Chondrocyte (in vitro differentiated cells): Measurements from ENCODE around the gene SDF2L1. TPM values are rescaled to one million over a fixed set of nuclear protein-coding genes. Genes with fewer than 3 reads are reported as not detected.

Experiments
- DNase-seq: peaks from one replicate; pipeline ENCODE4 v3.0.0; 2021; ENCODE audit warnings: mixed read lengths, low spot score
- H3K27ac Mint-ChIP-seq: one replicate; pipeline ENCODE4 v1.8.0; 2021; ENCODE audit warnings: mild to moderate bottlenecking, moderate library complexity, mixed read lengths; ENCODE audit not compliant: unreplicated experiment
- H3K27me3 Mint-ChIP-seq: 2 replicates; pipeline ENCODE4 v1.8.0; 2021; ENCODE audit warnings: low read depth, mixed read lengths
- H3K36me3 Mint-ChIP-seq: 2 replicates; pipeline ENCODE4 v1.8.0; 2021; ENCODE audit warnings: low read depth, mixed read lengths
- H3K4me1 Mint-ChIP-seq: 2 replicates; pipeline ENCODE4 v1.8.0; 2021; ENCODE audit warnings: low read depth, mild to moderate bottlenecking, mixed read lengths
- H3K4me3 Mint-ChIP-seq: one replicate; pipeline ENCODE4 v1.8.0; 2021; ENCODE audit warnings: mild to moderate bottlenecking, moderate library complexity, mixed read lengths; ENCODE audit not compliant: unreplicated experiment
- H3K9me3 Mint-ChIP-seq: 2 replicates; pipeline ENCODE4 v1.8.0; 2021; ENCODE audit warnings: low read depth, mixed read lengths
- CTCF ChIP-seq: fragments of 200-600 bp; sonication (generic); IDR thresholded peaks from 2 replicates; pipeline ENCODE4 v1.5.0; 2021; ENCODE audit warnings: antibody characterized with exemption, mild to moderate bottlenecking, moderate library complexity
- total RNA-seq: library from RNA; stranded (reverse); gene quantifications from 3 replicates; pipeline ENCODE4 v1.2.1, GENCODE V29; 2021

The SDF2L1 gene
- total RNA-seq, 1 donor from 2014 or later: 26.0 TPM

- Mint-ChIP-seq H3K9me3 (no peaks in the 10 kb centered on the region), H3K4me3 (no peak overlapping the region), H3K4me1 (peaks cover 65% of the 10 kb centered on the region), H3K27ac (no peak overlapping the region), H3K27me3 (no peaks in the 10 kb centered on the region), H3K36me3 (peaks cover 2% of the 10 kb centered on the region)
- no peak for DNase-seq
- no peak for TF ChIP-seq CTCF
These were observed 18.5 kb upstream of the SDF2L1 start for GRCh38 chr22:21623648-21623970.

GRCh38 chr22:21624120-21624879 lies 17.8 kb upstream of the SDF2L1 start:
- Mint-ChIP-seq H3K4me3 (no peak overlapping the region), H3K9me3 (no peaks in the 10 kb centered on the region), H3K27ac (peak overlapping the region; percentile 45), H3K4me1 (peaks cover 64% of the 10 kb centered on the region), H3K27me3 (no peaks in the 10 kb centered on the region), H3K36me3 (peaks cover 2% of the 10 kb centered on the region)
- TF ChIP-seq CTCF: peak; percentile 76
- DNase-seq: no peak

GRCh38 chr22:21624880-21625791 lies 17.0 kb upstream of the SDF2L1 start:
- H3K4me3 Mint-ChIP-seq: no peak overlapping the region
- H3K27ac Mint-ChIP-seq: no peak overlapping the region
- no peak for TF ChIP-seq CTCF
- H3K9me3 Mint-ChIP-seq: no peaks in the 10 kb centered on the region
- H3K27me3 Mint-ChIP-seq: no peaks in the 10 kb centered on the region
- H3K4me1 Mint-ChIP-seq: peaks cover 57% of the 10 kb centered on the region
- peaks cover 2% of the 10 kb centered on the region for H3K36me3 Mint-ChIP-seq
- no peak for DNase-seq

GRCh38 chr22:21626073-21626734 lies 15.9 kb upstream of the SDF2L1 start:
- TF ChIP-seq CTCF: no peak
- DNase-seq: no peak
- no peaks in the 10 kb centered on the region for H3K9me3 Mint-ChIP-seq
- H3K27me3 Mint-ChIP-seq: no peaks in the 10 kb centered on the region
- peaks cover 2% of the 10 kb centered on the region for H3K36me3 Mint-ChIP-seq
- no peak overlapping the region for H3K27ac Mint-ChIP-seq
- H3K4me1 Mint-ChIP-seq: peaks cover 47% of the 10 kb centered on the region
- H3K4me3 Mint-ChIP-seq: no peak overlapping the region
